GM21447 (cell line): ENCODE results near the gene GPANK1.

Experiments used
- ATAC-seq: cut with Tn5 transposase; IDR thresholded peaks from one replicate; pipeline ENCODE4 v1.9.1; 2021; ENCODE audit not compliant: unreplicated experiment

GPANK1 gene

DNA sequence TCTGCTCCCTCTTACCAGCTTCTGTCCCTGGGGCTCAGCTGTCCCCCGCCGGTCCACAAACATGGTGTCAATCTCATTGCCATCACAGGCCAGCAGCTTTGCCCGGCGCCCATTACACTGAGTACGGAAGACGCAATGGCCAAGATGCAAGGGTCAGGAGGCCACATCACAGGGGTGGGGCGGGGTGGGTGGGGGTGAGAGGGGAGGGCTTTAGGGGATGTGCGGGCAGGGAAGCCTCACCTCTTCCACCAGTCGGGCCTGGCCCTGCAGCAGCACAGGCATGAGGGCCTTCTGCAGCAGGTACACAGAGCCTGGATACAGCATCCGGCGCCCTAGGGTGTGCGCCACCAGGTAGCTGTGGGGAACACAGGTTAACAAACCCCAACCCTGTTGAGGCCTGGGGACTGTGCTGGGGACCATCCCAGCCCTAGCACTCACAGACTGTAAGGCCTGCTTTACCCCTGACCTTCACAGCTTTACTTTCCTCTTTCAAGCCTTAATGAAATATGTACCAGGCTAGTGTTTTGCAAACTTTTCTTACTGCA, 26.8 kb upstream of the GPANK1 start:
- ATAC-seq = no peak

DNA sequence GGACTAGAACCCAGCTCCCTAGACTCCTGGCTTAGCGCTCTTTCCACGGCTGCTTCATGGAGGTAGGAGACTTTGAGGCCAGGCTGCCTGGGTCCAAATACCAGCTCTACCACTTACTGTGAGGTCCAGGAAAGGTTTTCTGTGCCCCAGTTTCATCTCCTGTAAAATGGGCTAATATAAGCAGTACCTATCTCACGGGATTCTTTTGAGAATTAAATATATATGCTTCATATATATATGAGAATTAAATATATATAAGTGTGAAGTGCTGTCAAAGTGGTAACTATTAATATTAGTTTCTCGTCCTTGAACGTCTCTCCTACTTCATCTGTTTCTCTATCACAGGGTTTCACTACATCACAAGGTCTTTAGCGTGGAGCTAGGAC, 26.3 kb upstream of the GPANK1 start:
- no peak for ATAC-seq

DNA sequence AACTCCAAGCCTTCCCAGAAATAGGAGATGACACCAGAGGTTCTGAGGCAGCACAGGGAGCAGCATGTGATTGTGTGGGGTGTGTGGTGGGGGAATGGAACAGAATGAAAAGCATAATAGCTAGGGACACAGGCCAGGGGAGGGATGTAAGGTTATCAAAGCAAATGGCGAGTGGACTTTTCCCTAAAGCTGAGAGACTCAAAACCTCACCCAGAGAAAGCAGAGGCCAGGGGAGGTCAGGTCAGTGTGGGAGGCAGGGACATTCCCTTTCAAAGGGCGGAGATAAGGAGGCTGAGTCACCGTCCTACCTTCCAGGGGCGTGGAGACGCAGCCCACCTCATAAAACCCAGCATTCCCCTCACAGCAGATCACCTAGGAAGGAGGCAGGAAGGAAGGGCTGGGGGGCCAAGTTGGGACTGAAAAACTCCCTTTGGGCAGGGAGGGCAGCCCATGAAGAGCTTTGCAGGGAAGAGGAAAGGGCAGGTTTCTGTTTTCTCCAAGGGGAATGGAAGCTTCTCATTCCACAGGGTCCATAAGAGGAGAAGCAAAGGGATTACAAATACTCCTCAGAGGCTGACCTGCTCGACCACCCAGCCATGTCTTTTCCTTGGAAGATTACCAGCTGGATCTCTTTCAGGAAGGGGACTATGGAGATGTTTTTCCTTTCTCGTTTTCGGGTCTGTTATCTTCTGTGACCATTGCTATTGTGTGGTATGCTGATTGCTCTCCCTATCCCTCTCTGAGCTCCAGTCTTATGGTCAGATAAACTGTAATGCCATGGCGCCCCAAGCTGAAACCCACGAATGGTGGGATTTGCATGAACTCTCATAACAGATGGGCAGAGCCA, 25.7 kb upstream of the GPANK1 start:
- no peak for ATAC-seq

DNA sequence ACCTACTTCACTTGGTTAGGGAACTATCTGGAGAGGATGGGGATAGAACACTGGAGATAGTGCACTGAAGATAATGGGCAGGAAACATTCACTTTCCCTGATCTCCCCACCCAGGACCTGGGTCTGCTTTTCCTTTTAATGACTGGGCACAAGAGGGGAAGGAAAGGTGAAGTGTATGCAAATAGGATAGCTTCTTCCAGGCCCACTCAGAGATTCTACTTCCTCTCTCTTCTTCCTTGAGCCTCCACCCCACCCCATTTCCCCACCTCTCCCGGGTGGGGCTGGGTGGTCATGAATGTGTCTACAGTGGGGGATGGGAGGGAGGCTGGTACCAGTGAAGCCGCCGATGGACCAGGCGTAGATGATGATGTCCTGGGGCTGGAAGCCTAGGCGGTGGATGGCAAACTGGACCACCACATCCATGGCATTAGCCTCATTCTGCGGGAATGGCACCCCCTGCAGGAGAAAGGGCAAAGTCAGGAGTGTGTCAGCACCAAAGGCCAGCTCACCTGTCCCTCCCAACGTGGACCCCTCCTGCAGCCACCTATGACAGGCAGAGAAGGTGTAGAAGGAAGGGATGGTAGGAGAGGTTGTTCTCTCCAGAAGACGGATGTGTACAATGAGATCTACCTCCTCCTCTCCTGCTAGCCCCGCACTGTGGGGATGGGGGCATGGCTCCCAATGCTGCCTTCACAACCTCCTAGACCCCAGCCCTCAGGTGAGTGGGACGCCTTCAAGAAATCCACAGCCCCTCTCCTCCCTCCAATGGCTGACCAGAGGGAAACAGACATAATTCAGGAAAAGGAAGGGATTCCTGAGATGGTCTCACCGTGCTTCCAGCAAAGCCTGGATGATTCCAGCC, 24.7 kb upstream of the GPANK1 start:
- no peak for ATAC-seq

DNA sequence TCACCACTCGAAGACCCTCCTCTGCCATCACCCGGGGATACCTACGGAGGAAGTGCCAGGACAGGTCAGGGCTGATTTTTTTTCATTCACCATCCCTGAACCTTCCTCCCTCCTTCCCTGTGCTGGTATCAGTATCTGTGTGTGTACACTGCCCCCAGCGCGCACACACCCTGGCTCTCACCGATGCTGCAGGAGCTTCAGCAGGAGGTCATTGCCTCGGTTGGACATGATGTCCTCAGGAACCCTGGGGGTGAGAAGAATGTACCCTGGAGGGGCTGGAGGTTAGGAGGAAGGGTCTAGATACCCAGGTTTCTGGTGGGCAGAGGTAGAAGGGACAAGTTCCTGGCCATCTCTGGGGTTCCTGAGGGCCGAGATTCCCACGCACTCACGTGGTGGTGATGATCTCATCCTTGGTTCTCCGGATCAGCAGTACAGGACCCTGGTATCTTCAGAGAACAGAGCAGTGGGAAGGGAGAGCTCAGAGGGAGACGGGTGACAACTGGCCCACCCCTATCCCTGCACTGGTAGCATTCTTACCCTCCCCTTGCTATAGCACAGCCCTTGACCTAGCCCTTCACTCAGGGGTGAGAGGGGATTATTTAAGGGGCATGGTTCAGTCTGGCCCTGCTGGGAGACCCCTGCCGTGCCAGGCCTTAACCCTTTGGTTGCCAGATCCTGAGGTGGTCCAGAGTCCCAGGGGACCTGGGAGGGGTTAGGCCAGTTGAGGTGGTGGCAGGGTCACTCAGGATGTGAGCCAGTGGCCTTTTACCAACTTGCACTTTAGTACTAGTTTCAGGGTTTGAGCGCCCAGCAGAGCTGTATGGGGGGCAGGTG, 23.3 kb upstream of the GPANK1 start:
- ATAC-seq = no peak

DNA sequence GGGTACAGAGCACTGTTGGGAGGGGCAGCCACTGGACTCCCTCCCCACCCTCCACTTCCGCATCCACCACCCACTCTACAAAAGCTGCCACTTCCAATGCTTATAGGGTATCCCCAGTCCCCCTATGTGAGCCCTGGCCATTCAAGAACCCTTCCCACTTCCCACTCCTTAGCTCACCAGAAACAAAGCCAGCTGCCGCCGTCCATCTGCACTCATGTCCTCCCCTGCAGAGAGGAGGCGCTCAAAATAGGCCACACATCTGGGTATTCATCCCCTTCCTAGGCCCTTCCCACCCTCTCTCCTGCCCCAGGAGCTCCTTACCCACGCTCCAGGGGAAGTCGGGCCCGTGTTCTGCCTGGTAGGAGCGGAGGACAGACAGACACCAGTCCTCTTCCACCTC, 22.5 kb upstream of the GPANK1 start:
- no peak for ATAC-seq

DNA sequence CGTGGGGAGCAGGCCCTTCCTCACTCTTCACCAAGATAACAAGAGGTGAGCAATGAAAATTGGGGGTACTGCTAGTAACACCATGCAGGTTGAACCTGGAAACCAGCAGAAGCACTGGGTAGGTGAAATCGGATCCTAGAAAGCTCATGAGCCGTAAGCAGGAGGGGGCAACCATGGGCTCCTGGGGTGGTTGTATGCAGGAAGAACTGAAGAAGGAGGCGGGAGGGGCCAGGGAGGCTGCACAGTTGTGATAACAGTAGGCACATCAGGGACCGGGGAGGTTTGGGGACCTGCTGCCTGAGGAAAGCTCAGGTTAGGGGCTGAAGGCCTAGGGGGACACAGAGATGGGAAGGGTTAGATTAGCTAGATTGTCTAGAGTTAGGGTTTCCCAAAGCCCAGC, 21.7 kb upstream of the GPANK1 start:
- no peak for ATAC-seq

DNA sequence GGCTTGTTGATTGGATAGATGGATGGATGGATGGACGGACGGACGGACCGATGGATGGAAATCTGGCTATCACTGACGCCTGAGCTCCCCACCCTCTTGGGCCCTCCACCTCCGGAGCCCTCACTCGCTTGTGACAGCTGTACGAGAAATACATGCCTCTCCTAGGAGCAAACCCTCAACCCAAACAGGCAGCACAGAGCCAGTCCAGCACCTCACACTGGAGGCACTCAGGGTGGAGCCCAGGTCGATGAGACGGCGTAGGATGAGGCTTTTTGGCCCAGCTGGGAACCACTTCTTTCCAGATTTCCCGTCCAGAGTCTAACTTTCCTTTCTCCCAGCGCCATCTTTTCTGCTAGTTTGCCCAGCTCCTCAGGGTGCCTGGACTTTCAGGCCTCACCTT, 18.8 kb upstream of the GPANK1 start:
- ATAC-seq = no peak

DNA sequence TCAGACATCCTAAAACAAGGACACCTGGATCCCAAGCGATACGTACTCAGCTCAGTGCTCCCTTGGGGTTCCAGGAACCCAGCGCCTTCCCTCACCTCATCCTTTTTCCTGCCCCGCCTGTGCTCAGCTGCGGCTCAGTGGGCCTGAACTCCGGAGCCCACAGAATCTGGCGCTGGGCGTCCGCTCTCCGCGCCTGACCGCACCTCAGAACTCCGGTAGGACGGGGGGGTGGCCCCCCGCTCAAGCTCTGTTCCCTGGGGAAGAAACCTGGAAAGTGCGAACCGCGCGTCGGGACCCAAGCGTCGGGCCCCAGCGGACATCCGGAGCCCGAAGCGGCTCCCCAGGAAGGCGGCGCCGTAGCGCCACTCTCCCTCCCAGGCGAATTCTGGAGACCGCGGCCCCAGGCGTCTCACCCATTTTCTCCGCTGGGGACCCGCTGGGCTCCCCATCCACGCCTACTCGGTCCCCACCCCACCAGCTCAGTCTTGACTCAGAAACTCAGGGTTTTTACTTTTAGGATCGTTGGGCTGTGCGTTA, 16.4 kb upstream of the GPANK1 start:
- ATAC-seq = no peak

GRCh38 chr6:31680226-31681134, 15.7 kb upstream of the GPANK1 start, which contains the start of gene LY6G5C:
Gene LY6G5C (minus strand): TSS chr6:31681067. CDS start chr6:31680373, 694 bp downstream.
- ATAC-seq = no peak

DNA sequence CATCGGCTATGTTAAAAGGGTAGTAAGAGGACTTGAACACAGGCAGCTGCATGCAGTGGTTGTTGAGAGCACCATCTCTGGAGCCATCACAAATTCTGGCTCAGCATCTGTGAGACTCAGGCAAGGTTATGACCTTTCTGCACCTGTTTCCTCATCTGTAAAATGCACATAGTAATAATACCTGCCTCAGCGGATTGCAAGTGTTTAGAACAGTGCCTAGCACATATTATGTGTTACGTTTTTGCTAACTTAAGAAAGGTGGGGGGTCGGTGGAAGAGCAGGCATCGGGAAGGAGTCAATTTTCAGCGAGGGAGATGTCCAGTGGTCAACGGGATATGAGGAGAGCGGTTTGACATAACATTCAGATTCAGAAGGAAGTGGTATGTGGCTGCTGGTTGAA, 13.2 kb upstream of the GPANK1 start:
- ATAC-seq = no peak

DNA sequence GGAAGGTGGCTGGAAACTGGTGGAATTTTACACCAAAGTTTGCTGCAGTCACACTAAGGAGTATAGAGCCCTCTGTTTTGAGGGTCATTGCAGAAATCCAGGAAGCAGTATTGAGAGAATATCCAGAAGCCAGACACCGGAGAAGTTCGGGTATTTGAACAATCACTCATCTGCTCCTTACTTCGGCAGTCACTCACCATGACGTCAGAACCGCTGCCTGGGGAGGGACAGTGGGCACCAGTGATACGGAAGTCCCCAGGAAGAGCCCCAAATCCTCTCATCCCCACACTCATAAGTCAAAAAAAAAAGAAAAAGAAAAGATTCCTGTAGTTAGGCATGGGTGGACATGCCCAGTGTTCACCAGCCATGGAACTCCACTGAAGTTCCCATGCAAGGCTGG, 12.1 kb upstream of the GPANK1 start:
- ATAC-seq = no peak

GRCh38 chr6:31676322-31676903, 11.6 kb upstream of the GPANK1 start:
- no peak for ATAC-seq

DNA sequence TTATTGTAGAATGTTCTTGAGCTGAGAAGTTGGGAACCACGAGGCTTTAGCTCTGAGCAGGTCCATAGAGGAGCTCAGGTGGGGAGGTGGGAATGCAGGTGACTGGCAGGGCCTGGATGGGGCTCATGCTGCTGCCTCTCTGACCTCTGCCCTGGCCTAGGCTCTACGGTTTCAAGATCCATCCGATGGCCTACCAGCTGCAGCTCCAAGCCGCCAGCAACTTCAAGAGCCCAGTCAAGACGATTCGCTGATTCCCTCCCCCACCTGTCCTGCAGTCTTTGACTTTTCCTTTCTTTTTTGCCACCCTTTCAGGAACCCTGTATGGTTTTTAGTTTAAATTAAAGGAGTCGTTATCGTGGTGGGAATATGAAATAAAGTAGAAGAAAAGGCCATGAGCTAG, 4.9 kb upstream of the GPANK1 start, which contains the start of gene LY6G5B:
Gene LY6G5B, plus strand, starts transcription at position 301 of the 400 bp plus-strand sequence. CDS start 975 bp downstream, outside the sequence.
- no peak for ATAC-seq

GRCh38 chr6:31666337-31666965, 1.7 kb upstream of the GPANK1 start:
- ATAC-seq = no peak

DNA sequence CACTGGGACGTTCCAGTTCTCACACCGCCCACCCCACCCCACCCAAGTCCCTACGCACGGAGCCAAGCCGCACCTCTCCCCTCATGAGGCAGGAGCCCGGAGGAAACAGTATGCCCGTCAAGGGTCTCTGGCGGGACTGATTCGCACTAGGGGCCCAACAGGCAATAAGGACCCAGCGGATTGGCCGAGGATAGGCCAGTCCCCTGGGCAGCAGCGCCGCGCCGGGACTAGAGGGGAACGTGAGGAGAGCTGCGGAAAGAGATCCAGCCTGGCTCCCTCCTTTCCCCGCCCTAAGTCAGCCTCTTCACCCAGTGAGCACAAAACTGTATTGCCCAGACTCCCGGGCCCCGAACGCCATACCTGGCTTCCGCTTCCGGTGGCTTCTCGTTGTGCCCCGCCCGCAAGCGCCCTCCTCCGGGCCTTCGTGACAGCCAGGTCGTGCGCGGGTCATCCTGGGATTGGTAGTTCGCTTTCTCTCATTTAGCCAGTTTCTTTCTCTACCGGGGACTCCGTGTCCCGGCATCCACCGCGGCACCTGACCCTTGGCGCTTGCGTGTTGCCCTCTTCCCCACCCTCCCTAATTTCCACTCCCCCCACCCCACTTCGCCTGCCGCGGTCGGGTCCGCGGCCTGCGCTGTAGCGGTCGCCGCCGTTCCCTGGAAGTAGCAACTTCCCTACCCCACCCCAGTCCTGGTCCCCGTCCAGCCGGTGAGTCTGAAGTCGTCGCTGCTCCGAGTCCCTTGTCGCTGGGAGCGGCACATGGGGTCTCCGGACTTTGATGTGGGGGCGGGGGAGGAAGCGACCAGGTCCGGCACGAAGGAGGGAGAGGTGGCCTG, 922 bp upstream of the GPANK1 start, which contains the start of gene CSNK2B:
Gene CSNK2B, plus strand, starts transcription at position 580 of the 836 bp plus-strand sequence. CDS start 752 bp downstream, outside the sequence.
- ATAC-seq = peak; percentile 73

- no peak for ATAC-seq
These were observed 622 bp downstream of the GPANK1 start for GRCh38 chr6:31663961-31664789.
